Heart left ventricle (tissue), 13 donors: Measurements from ENCODE around the gene MCUB.
"Not testable (repeated sequence)": the region's sequence is repeated elsewhere in the genome, so short reads cannot be mapped to it uniquely, and the experiment has no call there.

Experiments used
- POLR2A ChIP-seq, 2 donors: fragments of 450-650 bp; IDR thresholded peaks; one replicate each; pipeline ENCODE4 v1.6.1; 2017; ENCODE audit warnings: antibody characterized with exemption in 2 of 2, mild to moderate bottlenecking in 2 of 2, moderate library complexity in 2 of 2
- TF ChIP-seq, protein P1 (sequence below), 12 donors: fragments of 200-600 bp; sonication (generic) in 4 of 12; IDR thresholded peaks; one replicate each; pipeline versions ENCODE4 v1.5.0 to v1.8.0; 2018 to 2022; ENCODE audit warnings: antibody characterized with exemption in 12 of 12, mild to moderate bottlenecking in 5 of 12
- donor health status: ischemic (EF 13 %, LVEDD 7.1; RV severe dilation, severe dysfunction).
- donor health status: DM: no; HTN: yes; CAD: no.
- donor health status: DM: no; HTN: no; CAD: no.
- donor health status: ischemic (EF 25% LVEDD 6.9; RV normal size, moderate dysfunction).
- donor health status: ischemic (EF 25% LVEDD 5.7; RV mildly dilated, moderate dysfunction).
- donor health status: ischemic (EF 35%, LVEDD 5.7; RV mildly dilated, moderate dysfunction).
- donor health status: nonischemic (EF 11% LVEDD 7.7; RV severe dilation, severe dysfunction).
- donor health status: DM: yes; HTN: yes; CAD: no.
- donor health status: PGD.
- donor health status: ischemic (EF 29% LVEDD 5.4; RV normal size, mild dysfunction).
- donor health status: nonischemic (EF 23%, LVEDD 6.1; RV moderate dilation, normal function).

DNA sequence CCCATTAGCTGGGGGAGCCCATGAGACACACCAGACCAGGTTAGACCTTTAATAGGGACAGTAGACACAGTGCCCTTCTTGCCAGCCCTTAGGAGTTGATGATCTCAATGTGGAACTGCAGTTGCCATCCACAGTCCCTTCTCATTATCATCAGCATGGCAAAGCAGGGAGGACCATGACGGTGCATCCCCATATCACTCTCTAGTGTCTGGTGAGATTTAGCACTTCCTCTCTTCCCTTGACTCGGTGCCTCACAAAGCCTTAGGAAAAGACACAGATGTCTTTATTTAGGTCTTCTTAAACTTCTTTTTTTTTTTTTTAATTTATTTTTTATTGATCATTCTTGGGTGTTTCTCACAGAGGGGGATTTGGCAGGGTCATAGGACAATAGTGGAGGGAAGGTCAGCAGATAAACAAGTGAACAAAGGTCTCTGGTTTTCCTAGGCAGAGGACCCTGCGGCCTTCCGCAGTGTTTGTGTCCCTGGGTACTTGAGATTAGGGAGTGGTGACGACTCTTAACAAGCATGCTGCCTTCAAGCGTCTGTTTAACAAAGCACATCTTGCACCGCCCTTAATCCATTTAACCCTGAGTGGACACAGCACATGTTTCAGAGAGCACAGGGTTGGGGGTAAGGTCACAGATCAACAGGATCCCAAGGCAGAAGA lies 36.5 kb downstream of the MCUB start:
- TF ChIP-seq, protein P1, sequence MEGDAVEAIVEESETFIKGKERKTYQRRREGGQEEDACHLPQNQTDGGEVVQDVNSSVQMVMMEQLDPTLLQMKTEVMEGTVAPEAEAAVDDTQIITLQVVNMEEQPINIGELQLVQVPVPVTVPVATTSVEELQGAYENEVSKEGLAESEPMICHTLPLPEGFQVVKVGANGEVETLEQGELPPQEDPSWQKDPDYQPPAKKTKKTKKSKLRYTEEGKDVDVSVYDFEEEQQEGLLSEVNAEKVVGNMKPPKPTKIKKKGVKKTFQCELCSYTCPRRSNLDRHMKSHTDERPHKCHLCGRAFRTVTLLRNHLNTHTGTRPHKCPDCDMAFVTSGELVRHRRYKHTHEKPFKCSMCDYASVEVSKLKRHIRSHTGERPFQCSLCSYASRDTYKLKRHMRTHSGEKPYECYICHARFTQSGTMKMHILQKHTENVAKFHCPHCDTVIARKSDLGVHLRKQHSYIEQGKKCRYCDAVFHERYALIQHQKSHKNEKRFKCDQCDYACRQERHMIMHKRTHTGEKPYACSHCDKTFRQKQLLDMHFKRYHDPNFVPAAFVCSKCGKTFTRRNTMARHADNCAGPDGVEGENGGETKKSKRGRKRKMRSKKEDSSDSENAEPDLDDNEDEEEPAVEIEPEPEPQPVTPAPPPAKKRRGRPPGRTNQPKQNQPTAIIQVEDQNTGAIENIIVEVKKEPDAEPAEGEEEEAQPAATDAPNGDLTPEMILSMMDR (IDR thresholded peaks at IDR 0.05): not testable (repeated sequence)
- not testable (repeated sequence) for TF ChIP-seq POLR2A (IDR thresholded peaks at IDR 0.05)
